Colonic mucosa (tissue), 4 donors: Measurements from ENCODE around the gene STAT5A. TPM values are rescaled to one million over a fixed set of nuclear protein-coding genes. Genes with fewer than 3 reads are reported as not detected.

Source experiments
- DNase-seq: peaks from one replicate; pipeline ENCODE4 v3.0.0-alpha.2; 2020
- H3K27ac ChIP-seq: fragments of 200-600 bp; one replicate; pipeline ENCODE4 v1.8.0; 2021
- H3K27me3 ChIP-seq: fragments of 200-600 bp; one replicate; pipeline ENCODE4 v1.8.0; 2021
- H3K36me3 ChIP-seq: fragments of 200-600 bp; one replicate; pipeline ENCODE4 v1.8.0; 2021
- H3K4me1 ChIP-seq: fragments of 200-600 bp; one replicate; pipeline ENCODE4 v1.8.0; 2021; ENCODE audit warnings: mild to moderate bottlenecking
- H3K4me3 ChIP-seq: fragments of 200-600 bp; one replicate; pipeline ENCODE4 v1.8.0; 2021
- H3K9ac ChIP-seq, 2 donors: one replicate each; pipeline ENCODE4 v1.7.0; 2013; ENCODE audit warnings: control low read depth in 2 of 2, low read depth in 2 of 2, low read length in 2 of 2
- H3K9me3 ChIP-seq: fragments of 200-600 bp; one replicate; pipeline ENCODE4 v1.8.0; 2021
- intact Hi-C: fragments of 100-400 bp; cut with DNase I; formaldehyde crosslinking; loops from one replicate; pipeline ENCODE4 v1.14.1; 2022
- total RNA-seq, 2 donors: library from RNA; stranded (reverse); fragmentation: NEBNext Ultra II Directional in 1 of 2; extraction: Animal tissue kit (Norgen Biotek cat#: 25700) in 1 of 2; gene quantifications; one replicate each; pipeline ENCODE4 v1.2.1, GENCODE V29; 2021
- TF ChIP-seq, protein P1 (sequence below): fragments of 200-600 bp; IDR thresholded peaks from one replicate; pipeline ENCODE4 v1.8.0; 2022; ENCODE audit warnings: antibody characterized with exemption, mild to moderate bottlenecking
- donor health status: healthy.
- donor health status: DM: no; HTN: no; CAD: no.
- donor health status: DM: no; HTN: no; CAD: no.

Gene STAT5A
- total RNA-seq, 2 donors from 2014 or later: 22.0 to 22.4 TPM

GRCh38 chr17:42322382-42323267, 34.3 kb downstream of the STAT5A start:
- intact Hi-C loops: loop anchor here (1.0 to 5.0 kb wide), 2 partner anchors 84 to 200 kb away; no protein-coding TSS in a partner anchor
- Histone ChIP-seq H3K4me1 (no peaks in the 10 kb centered on the region), H3K27ac (no peak overlapping the region), H3K27me3 (no peaks in the 10 kb centered on the region), H3K9me3 (no peaks in the 10 kb centered on the region), H3K9ac (no peak overlapping the region), H3K36me3 (peaks cover 32% of the 10 kb centered on the region), H3K4me3 (no peak overlapping the region)
- TF ChIP-seq, protein P1, sequence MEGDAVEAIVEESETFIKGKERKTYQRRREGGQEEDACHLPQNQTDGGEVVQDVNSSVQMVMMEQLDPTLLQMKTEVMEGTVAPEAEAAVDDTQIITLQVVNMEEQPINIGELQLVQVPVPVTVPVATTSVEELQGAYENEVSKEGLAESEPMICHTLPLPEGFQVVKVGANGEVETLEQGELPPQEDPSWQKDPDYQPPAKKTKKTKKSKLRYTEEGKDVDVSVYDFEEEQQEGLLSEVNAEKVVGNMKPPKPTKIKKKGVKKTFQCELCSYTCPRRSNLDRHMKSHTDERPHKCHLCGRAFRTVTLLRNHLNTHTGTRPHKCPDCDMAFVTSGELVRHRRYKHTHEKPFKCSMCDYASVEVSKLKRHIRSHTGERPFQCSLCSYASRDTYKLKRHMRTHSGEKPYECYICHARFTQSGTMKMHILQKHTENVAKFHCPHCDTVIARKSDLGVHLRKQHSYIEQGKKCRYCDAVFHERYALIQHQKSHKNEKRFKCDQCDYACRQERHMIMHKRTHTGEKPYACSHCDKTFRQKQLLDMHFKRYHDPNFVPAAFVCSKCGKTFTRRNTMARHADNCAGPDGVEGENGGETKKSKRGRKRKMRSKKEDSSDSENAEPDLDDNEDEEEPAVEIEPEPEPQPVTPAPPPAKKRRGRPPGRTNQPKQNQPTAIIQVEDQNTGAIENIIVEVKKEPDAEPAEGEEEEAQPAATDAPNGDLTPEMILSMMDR: peak; percentile 99
- DNase-seq: peak; percentile 95

DNA sequence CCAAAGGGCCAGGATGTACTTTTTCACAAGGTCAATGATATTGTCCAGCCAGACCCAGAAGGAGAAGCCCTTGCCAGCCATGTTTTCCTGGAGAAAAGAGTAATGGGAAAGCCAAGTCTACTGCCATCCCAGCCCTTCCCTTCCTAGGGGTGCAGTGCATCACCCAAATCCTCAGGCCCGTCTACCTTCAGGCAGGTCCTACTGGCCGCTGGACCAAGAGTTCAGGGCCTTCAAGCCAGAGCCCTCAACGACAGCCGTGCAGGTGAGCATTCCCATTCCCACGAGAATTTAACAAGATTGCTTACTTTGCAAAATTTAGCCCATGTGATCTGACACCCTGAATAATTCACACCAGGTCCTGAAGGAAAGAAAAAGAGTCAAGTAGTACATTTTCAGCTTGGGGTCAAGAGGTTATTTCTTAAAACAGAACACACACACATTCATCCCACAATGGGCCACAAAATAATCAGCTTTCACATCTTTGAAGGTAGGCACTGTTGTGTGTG, 35.0 kb downstream of the STAT5A start:
- Histone ChIP-seq H3K9me3 (no peaks in the 10 kb centered on the region), H3K27ac (no peak overlapping the region), H3K27me3 (no peaks in the 10 kb centered on the region), H3K4me1 (no peaks in the 10 kb centered on the region), H3K9ac (no peak overlapping the region), H3K36me3 (peaks cover 32% of the 10 kb centered on the region), H3K4me3 (no peak overlapping the region)
- TF ChIP-seq, protein P1: no peak
- no peak for DNase-seq
- intact Hi-C loops: loop anchor here (5.0 kb wide), 1 partner anchor 199 kb away; no protein-coding TSS in a partner anchor

- H3K27ac ChIP-seq: no peak overlapping the region
- peak; percentile 36 for DNase-seq
Observed at GRCh38 chr17:42325026-42325425, 36.7 kb downstream of the STAT5A start.

GRCh38 chr17:42329025-42329976, 41.0 kb downstream of the STAT5A start:
- TF ChIP-seq, protein P1: no peak
- intact Hi-C loops: no loop called here
- Histone ChIP-seq H3K27ac (peak overlapping the region; percentile 52), H3K4me3 (no peak overlapping the region), H3K27me3 (no peaks in the 10 kb centered on the region), H3K9ac (peak overlapping the region in 1 of 2 donors; percentile 51), H3K4me1 (no peaks in the 10 kb centered on the region), H3K36me3 (peaks cover 36% of the 10 kb centered on the region), H3K9me3 (no peaks in the 10 kb centered on the region)
- peak; percentile 55 for DNase-seq

More at GRCh38 chr17:42325026-42325425, 36.7 kb downstream of the STAT5A start:
- H3K36me3 ChIP-seq: peaks cover 32% of the 10 kb centered on the region
- TF ChIP-seq, protein P1: no peak
- intact Hi-C loops: no loop called here
- no peaks in the 10 kb centered on the region for H3K27me3 ChIP-seq
- H3K4me1 ChIP-seq: no peaks in the 10 kb centered on the region
- no peak overlapping the region for H3K9ac ChIP-seq
- H3K9me3 ChIP-seq: no peaks in the 10 kb centered on the region
- H3K4me3 ChIP-seq: no peak overlapping the region

DNA sequence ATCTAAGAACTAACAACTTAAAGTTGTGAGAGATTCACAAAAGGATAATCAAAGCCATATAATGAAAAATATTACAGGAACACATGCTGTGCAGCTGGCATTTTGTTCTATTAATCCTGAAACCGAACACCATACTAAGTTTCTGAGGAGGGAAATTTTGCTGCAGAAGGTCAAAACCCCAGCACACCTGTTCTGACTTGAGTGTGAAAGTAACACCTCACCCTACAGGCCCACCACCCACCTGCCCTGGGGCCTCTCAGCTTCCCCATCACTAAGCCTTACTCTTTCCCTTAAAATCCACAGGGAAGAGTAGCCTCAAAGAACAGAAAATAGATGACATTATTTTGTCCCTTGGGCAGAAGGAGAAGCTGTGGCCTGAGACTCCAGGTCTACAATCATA, 44.8 kb downstream of the STAT5A start:
- TF ChIP-seq, protein P1: no peak
- Histone ChIP-seq H3K4me1 (no peaks in the 10 kb centered on the region), H3K4me3 (no peak overlapping the region), H3K9ac (no peak overlapping the region), H3K9me3 (no peaks in the 10 kb centered on the region), H3K27me3 (no peaks in the 10 kb centered on the region), H3K27ac (no peak overlapping the region), H3K36me3 (peaks cover 47% of the 10 kb centered on the region)
- no peak for DNase-seq
- intact Hi-C loops: no loop called here
